ENCODE results near the gene LRP11. TPM values are rescaled to one million over a fixed set of nuclear protein-coding genes. Genes with fewer than 3 reads are reported as not detected.

Gene LRP11
- polyA plus RNA-seq, 3 donors: 0.20 to 0.41 (median 0.32) TPM

- no peak overlapping the region for H3K27ac Mint-ChIP-seq
- Histone ChIP-seq H3K4me3 (replicated peaks in 1 of 3; ENCODE audit: low read depth in 2 of 3, low read length in 3 of 3) (no peak overlapping the region), H3K79me2 (ENCODE audit: insufficient read depth, low read length) (no peaks in the 10 kb centered on the region), H3K27me3 (ENCODE audit: control insufficient read depth in 2 of 2, insufficient read depth in 2 of 2, low read length in 2 of 2) (no peaks in the 10 kb centered on the region), H3K27ac (ENCODE audit: low read depth in 1 of 2, low read length in 2 of 2) (no peak overlapping the region), H3K36me3 (replicated peaks in 1 of 2; ENCODE audit: control insufficient read depth in 1 of 2, insufficient read depth in 2 of 2, low read length in 2 of 2) (no peaks in the 10 kb centered on the region), H3K9me3 (replicated peaks in 1 of 2; ENCODE audit: control insufficient read depth in 1 of 2, insufficient read depth in 1 of 2, low read length in 2 of 2) (no peaks in the 10 kb centered on the region), H4K20me1 (ENCODE audit: insufficient read depth, low read length) (no peaks in the 10 kb centered on the region), H3K4me2 (replicated peaks; ENCODE audit: extremely low read depth, low read length, poor library complexity, severe bottlenecking) (no peak overlapping the region), H3K4me1 (ENCODE audit: control insufficient read depth in 1 of 2, insufficient read depth in 2 of 2, low read length in 2 of 2) (no peaks in the 10 kb centered on the region), H3K9ac (ENCODE audit: insufficient read depth, low read length, poor library complexity, severe bottlenecking) (no peak overlapping the region), H2AFZ (ENCODE audit: insufficient read depth, low read depth, low read length, poor library complexity, severe bottlenecking) (no peak overlapping the region)
- intact Hi-C loops (cut with micrococcal nuclease): no loop called here
- H3K9me3 Mint-ChIP-seq: no peaks in the 10 kb centered on the region
- peaks cover 1 to 4% of the 10 kb centered on the region in 2 donors for H3K36me3 Mint-ChIP-seq
- no peak overlapping the region for H3K4me3 Mint-ChIP-seq
- no peaks in the 10 kb centered on the region for H3K4me1 Mint-ChIP-seq
- H3K27me3 Mint-ChIP-seq (ENCODE audit: low read depth in 3 of 3): no peaks in the 10 kb centered on the region
- 89% methylated on average over 1 of the region's 1 CpG for WGBS (ENCODE audit: insufficient coverage)
- no peak for DNase-seq
- no peak for TF ChIP-seq CTCF (IDR thresholded peaks at IDR 0.05)
These were observed 42.7 kb downstream of the LRP11 start for GRCh38 chr6:149821492-149821891.

GRCh38 chr6:149820506-149820905 is 43.7 kb downstream of the LRP11 start:
- no peak for TF ChIP-seq CTCF (IDR thresholded peaks at IDR 0.05)
- no peaks in the 10 kb centered on the region for H3K27me3 Mint-ChIP-seq (ENCODE audit: low read depth in 3 of 3)

More at GRCh38 chr6:149820506-149820905, 43.7 kb downstream of the LRP11 start:
- Mint-ChIP-seq H3K4me3 (no peak overlapping the region), H3K4me1 (no peaks in the 10 kb centered on the region), H3K9me3 (no peaks in the 10 kb centered on the region), H3K27ac (no peak overlapping the region), H3K36me3 (peaks cover 1 to 4% of the 10 kb centered on the region in 2 donors)
- Histone ChIP-seq H2AFZ (ENCODE audit: insufficient read depth, low read depth, low read length, poor library complexity, severe bottlenecking) (no peak overlapping the region), H3K9ac (ENCODE audit: insufficient read depth, low read length, poor library complexity, severe bottlenecking) (no peak overlapping the region), H3K27ac (ENCODE audit: low read depth in 1 of 2, low read length in 2 of 2) (no peak overlapping the region), H3K4me1 (ENCODE audit: control insufficient read depth in 1 of 2, insufficient read depth in 2 of 2, low read length in 2 of 2) (no peaks in the 10 kb centered on the region), H3K36me3 (replicated peaks in 1 of 2; ENCODE audit: control insufficient read depth in 1 of 2, insufficient read depth in 2 of 2, low read length in 2 of 2) (no peaks in the 10 kb centered on the region), H3K9me3 (replicated peaks in 1 of 2; ENCODE audit: control insufficient read depth in 1 of 2, insufficient read depth in 1 of 2, low read length in 2 of 2) (no peaks in the 10 kb centered on the region), H3K27me3 (ENCODE audit: control insufficient read depth in 2 of 2, insufficient read depth in 2 of 2, low read length in 2 of 2) (no peaks in the 10 kb centered on the region), H3K4me2 (replicated peaks; ENCODE audit: extremely low read depth, low read length, poor library complexity, severe bottlenecking) (no peak overlapping the region), H4K20me1 (ENCODE audit: insufficient read depth, low read length) (no peaks in the 10 kb centered on the region), H3K4me3 (replicated peaks in 1 of 3; ENCODE audit: low read depth in 2 of 3, low read length in 3 of 3) (no peak overlapping the region), H3K79me2 (ENCODE audit: insufficient read depth, low read length) (no peaks in the 10 kb centered on the region)
- no peak for DNase-seq
- intact Hi-C loops (cut with micrococcal nuclease): no loop called here
- 93% methylated on average over 2 of the region's 7 CpGs for whole genome bisulfite sequencing (ENCODE audit: insufficient coverage)
